Chondrocyte (in vitro differentiated cells): ENCODE measurements around the gene NUCB2. TPM values are rescaled to one million over a fixed set of nuclear protein-coding genes. Genes with fewer than 3 reads are reported as not detected.

Experiments used
- DNase-seq: peaks from one replicate; pipeline ENCODE4 v3.0.0; 2021; ENCODE audit warnings: mixed read lengths, low spot score
- H3K27ac Mint-ChIP-seq: one replicate; pipeline ENCODE4 v1.8.0; 2021; ENCODE audit warnings: mild to moderate bottlenecking, moderate library complexity, mixed read lengths; ENCODE audit not compliant: unreplicated experiment
- H3K27me3 Mint-ChIP-seq: 2 replicates; pipeline ENCODE4 v1.8.0; 2021; ENCODE audit warnings: low read depth, mixed read lengths
- H3K36me3 Mint-ChIP-seq: 2 replicates; pipeline ENCODE4 v1.8.0; 2021; ENCODE audit warnings: low read depth, mixed read lengths
- H3K4me1 Mint-ChIP-seq: 2 replicates; pipeline ENCODE4 v1.8.0; 2021; ENCODE audit warnings: low read depth, mild to moderate bottlenecking, mixed read lengths
- H3K4me3 Mint-ChIP-seq: one replicate; pipeline ENCODE4 v1.8.0; 2021; ENCODE audit warnings: mild to moderate bottlenecking, moderate library complexity, mixed read lengths; ENCODE audit not compliant: unreplicated experiment
- H3K9me3 Mint-ChIP-seq: 2 replicates; pipeline ENCODE4 v1.8.0; 2021; ENCODE audit warnings: low read depth, mixed read lengths
- total RNA-seq: library from RNA; stranded (reverse); gene quantifications from 3 replicates; pipeline ENCODE4 v1.2.1, GENCODE V29; 2021
- TF ChIP-seq, protein P1 (sequence below): fragments of 200-600 bp; sonication (generic); IDR thresholded peaks from 2 replicates; pipeline ENCODE4 v1.5.0; 2021; ENCODE audit warnings: antibody characterized with exemption, mild to moderate bottlenecking, moderate library complexity

Gene NUCB2
- total RNA-seq, 1 donor from 2014 or later = 134 TPM

GRCh38 chr11:17351510-17352176 is 75.1 kb downstream of the NUCB2 start, which contains the start of gene NCR3LG1:
NCR3LG1 (plus strand) TSS chr11:17351800; CDS start chr11:17351970, 170 bp downstream.
- H3K27me3 Mint-ChIP-seq = no peaks in the 10 kb centered on the region
- H3K4me1 Mint-ChIP-seq = peaks cover 29% of the 10 kb centered on the region
- H3K27ac Mint-ChIP-seq = peak within 1 kb of the TSS; percentile 96

DNA sequence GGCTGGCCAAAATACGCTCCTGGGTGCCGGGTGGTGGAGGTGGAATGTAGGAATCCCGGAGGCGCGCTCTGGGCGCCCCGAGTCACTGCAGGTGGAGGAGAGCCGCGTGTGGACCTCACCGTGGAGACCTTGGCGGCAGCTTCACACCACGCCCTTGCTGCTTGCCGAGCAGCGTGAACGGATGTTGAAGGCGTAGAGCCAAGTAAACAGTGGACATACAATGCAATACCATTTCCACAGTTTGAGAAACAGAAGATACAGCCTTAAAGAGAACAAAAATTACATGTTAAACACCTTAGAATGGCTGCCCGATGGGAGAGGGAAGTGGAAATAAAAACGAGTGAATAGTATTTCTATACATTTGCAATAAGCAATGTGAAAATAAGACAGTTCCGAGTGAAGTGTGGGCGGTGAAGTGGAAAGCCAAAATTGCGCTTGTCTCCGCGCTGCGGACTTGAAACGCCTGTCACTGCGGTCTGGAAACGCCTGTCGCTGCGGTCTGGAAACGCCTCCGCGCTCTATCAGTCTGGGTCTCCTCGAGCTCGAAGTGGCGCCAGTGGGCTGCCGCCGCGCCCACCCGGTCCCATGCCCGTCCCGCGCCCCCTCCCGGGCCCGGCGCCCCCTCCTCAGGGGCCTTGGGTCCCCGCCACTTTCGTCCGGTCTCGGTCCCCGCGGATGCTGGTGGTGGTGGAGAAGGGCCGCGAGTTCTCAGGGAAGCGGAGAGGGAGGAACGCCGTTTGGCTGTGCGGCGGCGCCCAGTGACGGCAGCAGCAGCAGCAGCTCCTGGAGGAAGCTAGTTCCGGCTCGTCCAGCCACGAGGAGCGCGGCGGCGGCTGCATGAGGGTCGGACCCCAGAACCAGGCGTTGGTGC is 76.6 kb downstream of the NUCB2 start:
- peak overlapping the region; percentile 96 for H3K27ac Mint-ChIP-seq
- H3K4me3 Mint-ChIP-seq = peak overlapping the region; percentile 90
- H3K9me3 Mint-ChIP-seq = no peaks in the 10 kb centered on the region
- peaks cover 29% of the 10 kb centered on the region for H3K4me1 Mint-ChIP-seq
- H3K36me3 Mint-ChIP-seq = peaks cover 5% of the 10 kb centered on the region
- TF ChIP-seq, protein P1, sequence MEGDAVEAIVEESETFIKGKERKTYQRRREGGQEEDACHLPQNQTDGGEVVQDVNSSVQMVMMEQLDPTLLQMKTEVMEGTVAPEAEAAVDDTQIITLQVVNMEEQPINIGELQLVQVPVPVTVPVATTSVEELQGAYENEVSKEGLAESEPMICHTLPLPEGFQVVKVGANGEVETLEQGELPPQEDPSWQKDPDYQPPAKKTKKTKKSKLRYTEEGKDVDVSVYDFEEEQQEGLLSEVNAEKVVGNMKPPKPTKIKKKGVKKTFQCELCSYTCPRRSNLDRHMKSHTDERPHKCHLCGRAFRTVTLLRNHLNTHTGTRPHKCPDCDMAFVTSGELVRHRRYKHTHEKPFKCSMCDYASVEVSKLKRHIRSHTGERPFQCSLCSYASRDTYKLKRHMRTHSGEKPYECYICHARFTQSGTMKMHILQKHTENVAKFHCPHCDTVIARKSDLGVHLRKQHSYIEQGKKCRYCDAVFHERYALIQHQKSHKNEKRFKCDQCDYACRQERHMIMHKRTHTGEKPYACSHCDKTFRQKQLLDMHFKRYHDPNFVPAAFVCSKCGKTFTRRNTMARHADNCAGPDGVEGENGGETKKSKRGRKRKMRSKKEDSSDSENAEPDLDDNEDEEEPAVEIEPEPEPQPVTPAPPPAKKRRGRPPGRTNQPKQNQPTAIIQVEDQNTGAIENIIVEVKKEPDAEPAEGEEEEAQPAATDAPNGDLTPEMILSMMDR = no peak
- H3K27me3 Mint-ChIP-seq = no peaks in the 10 kb centered on the region
- peak; percentile 88 for DNase-seq

More at GRCh38 chr11:17351510-17352176, 75.1 kb downstream of the NUCB2 start, which contains the start of gene NCR3LG1:
- no peaks in the 10 kb centered on the region for H3K9me3 Mint-ChIP-seq
- TF ChIP-seq, protein P1 = peak; percentile 37
- peaks cover 1% of the 10 kb centered on the region for H3K36me3 Mint-ChIP-seq
- DNase-seq = no peak
- peak within 1 kb of the TSS; percentile 90 for H3K4me3 Mint-ChIP-seq

DNA sequence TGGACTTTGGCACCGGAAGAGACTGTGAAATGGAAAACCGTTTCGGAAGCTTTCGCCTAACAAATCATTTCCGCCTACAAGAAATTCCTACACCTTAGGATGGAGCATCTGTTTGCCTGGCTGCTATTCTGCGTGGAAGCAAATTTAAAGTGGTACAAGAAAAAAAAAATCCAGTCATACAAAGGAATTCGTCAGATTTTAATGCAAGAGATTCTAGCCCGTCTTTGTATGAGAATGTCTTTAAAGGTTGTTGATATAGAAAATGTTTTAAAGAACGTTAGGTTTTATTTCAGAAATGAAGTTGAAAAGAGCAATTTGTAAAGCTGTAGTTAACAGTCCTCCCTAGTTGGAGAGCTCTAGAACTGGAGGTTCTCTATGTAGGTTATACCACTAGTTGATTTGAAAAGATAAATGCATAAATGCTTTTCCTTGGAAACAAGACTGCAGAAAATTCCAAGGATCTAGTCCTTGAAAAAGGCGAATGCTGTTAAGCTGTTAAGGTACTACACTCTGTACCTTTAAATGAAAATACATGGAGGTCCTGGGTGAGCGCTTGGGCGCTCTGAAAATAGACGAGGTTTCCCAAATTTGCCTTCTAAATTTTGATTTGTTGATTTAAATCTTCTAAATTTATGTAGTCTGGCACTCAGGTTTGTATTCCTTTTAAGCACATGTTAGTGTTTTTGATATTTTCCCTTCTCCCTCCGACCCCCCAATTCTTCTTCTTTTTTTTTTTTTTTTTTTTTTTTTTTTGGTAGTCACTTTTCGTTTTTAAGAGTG is 77.5 kb downstream of the NUCB2 start:
- H3K36me3 Mint-ChIP-seq = peaks cover 9% of the 10 kb centered on the region
- peaks cover 29% of the 10 kb centered on the region for H3K4me1 Mint-ChIP-seq
- H3K27ac Mint-ChIP-seq = peak overlapping the region; percentile 96

DNA sequence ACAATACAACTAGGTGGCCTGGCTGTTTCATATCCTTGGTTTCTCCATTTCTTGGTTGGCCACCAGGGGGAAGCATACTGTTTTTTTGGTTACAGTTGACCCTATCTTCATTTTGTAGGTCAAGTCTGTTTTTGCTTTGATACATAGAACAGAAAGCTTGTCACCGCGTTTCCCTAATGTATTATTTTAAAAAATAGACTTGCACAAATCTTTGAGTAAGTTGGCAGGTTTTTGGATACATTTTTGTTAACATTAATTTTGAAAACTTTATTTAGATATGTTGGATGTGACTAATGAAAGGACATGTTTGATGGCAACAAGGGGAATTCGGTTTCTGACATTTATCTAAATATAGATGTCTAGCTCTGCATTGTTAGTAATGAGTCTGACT is 78.1 kb downstream of the NUCB2 start:
- no peaks in the 10 kb centered on the region for H3K27me3 Mint-ChIP-seq
- peak overlapping the region; percentile 85 for H3K27ac Mint-ChIP-seq
- H3K4me3 Mint-ChIP-seq = peak overlapping the region; percentile 90
- H3K4me1 Mint-ChIP-seq = peaks cover 29% of the 10 kb centered on the region
- TF ChIP-seq, protein P1 = peak; percentile 86
- peaks cover 5% of the 10 kb centered on the region for H3K9me3 Mint-ChIP-seq
- no peak for DNase-seq
- peaks cover 12% of the 10 kb centered on the region for H3K36me3 Mint-ChIP-seq

More for the DNA sequence above, 77.5 kb downstream of the NUCB2 start:
- H3K27me3 Mint-ChIP-seq = no peaks in the 10 kb centered on the region
- DNase-seq = no peak
- TF ChIP-seq, protein P1 = no peak
- peaks cover under 1% of the 10 kb centered on the region for H3K9me3 Mint-ChIP-seq
- H3K4me3 Mint-ChIP-seq = peak overlapping the region; percentile 90

GRCh38 chr11:17366495-17366894 is 90.0 kb downstream of the NUCB2 start:
- no peak for DNase-seq
- Mint-ChIP-seq H3K4me3 (no peak overlapping the region), H3K36me3 (peaks cover 46% of the 10 kb centered on the region), H3K27me3 (no peaks in the 10 kb centered on the region), H3K4me1 (no peaks in the 10 kb centered on the region), H3K9me3 (peaks cover 33% of the 10 kb centered on the region), H3K27ac (no peak overlapping the region)
- TF ChIP-seq, protein P1 = no peak
